ENCODE results near the gene CTNNA1.

The CTNNA1 gene

GRCh38 chr5:138972230-138972629, 219.0 kb downstream of the CTNNA1 start:
- no peak overlapping the region for H3K4me3 ChIP-seq (ENCODE audit: low read length)
- no peak overlapping the region for H3K9ac ChIP-seq (ENCODE audit: low read length)
- H3K27me3 ChIP-seq (ENCODE audit: control insufficient read depth, insufficient read depth, low read length), result no peaks in the 10 kb centered on the region
- H3K27ac ChIP-seq (ENCODE audit: low read depth, low read length), result no peak overlapping the region
- H3K4me1 ChIP-seq (ENCODE audit: control insufficient read depth, insufficient read depth, low read length), result peaks cover 15% of the 10 kb centered on the region
- H3K36me3 ChIP-seq (ENCODE audit: control insufficient read depth, insufficient read depth, low read length), result no peaks in the 10 kb centered on the region

GRCh38 chr5:138972836-138973235, 219.6 kb downstream of the CTNNA1 start:
- Histone ChIP-seq H3K27me3 (ENCODE audit: control insufficient read depth, insufficient read depth, low read length) (no peaks in the 10 kb centered on the region), H3K4me3 (ENCODE audit: low read length) (no peak overlapping the region), H3K36me3 (ENCODE audit: control insufficient read depth, insufficient read depth, low read length) (no peaks in the 10 kb centered on the region), H3K27ac (ENCODE audit: low read depth, low read length) (no peak overlapping the region), H3K9ac (ENCODE audit: low read length) (no peak overlapping the region), H3K4me1 (ENCODE audit: control insufficient read depth, insufficient read depth, low read length) (peaks cover 15% of the 10 kb centered on the region)

DNA sequence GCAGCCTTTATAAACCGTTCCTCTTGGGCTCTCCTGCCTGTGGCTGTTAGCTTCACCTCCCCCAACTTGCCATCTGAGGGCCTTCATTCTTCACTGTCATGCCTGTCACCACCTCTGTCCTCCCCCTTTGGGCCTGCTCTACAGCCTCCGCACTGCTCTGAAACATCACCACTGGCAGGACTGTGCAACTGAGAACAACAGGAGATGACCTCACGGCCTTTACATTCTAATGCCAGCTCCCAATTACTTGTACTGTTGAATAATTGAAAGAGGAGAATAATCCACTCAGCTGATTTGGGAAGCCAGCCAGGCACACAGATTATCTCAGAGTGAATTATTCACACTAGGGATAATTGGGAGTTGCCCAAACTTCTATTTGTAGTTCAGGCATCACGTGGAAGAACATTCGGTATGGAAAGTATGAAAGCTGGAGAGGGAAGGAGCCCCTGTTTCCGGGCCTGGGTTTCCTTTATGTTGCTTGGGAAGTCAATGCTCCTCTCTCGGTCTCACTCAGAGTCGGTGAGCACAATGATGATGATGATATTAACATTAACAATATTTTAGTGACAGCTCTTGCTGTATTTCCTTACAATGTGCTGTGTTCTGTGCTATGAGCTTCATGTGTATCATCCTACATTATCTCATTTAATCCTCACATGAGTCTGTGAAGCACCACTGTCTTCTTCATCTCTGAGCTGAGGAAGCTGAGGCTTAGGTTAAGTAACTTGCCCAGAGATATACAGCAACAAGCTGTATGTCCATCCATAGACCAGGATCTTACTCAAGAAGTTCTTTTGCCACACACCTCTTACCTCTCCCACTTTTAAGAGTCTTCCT, 221.2 kb downstream of the CTNNA1 start:
- H3K4me1 ChIP-seq (ENCODE audit: control insufficient read depth, insufficient read depth, low read length), result peaks cover 15% of the 10 kb centered on the region
- H3K27ac ChIP-seq (ENCODE audit: low read depth, low read length), result peak overlapping the region; percentile 48
- no peaks in the 10 kb centered on the region for H3K36me3 ChIP-seq (ENCODE audit: control insufficient read depth, insufficient read depth, low read length)
- H3K9ac ChIP-seq (ENCODE audit: low read length), result no peak overlapping the region
- H3K4me3 ChIP-seq (ENCODE audit: low read length), result no peak overlapping the region
- H3K27me3 ChIP-seq (ENCODE audit: control insufficient read depth, insufficient read depth, low read length), result no peaks in the 10 kb centered on the region

GRCh38 chr5:138975098-138975847, 222.0 kb downstream of the CTNNA1 start:
- peaks cover 15% of the 10 kb centered on the region for H3K4me1 ChIP-seq (ENCODE audit: control insufficient read depth, insufficient read depth, low read length)
- H3K27me3 ChIP-seq (ENCODE audit: control insufficient read depth, insufficient read depth, low read length), result no peaks in the 10 kb centered on the region
- H3K9ac ChIP-seq (ENCODE audit: low read length), result no peak overlapping the region
- peak overlapping the region; percentile 21 for H3K27ac ChIP-seq (ENCODE audit: low read depth, low read length)
- no peaks in the 10 kb centered on the region for H3K36me3 ChIP-seq (ENCODE audit: control insufficient read depth, insufficient read depth, low read length)
- no peak overlapping the region for H3K4me3 ChIP-seq (ENCODE audit: low read length)

GRCh38 chr5:138978080-138978479, 224.9 kb downstream of the CTNNA1 start:
- Histone ChIP-seq H3K27ac (ENCODE audit: low read depth, low read length) (no peak overlapping the region), H3K36me3 (ENCODE audit: control insufficient read depth, insufficient read depth, low read length) (no peaks in the 10 kb centered on the region), H3K4me3 (ENCODE audit: low read length) (no peak overlapping the region), H3K4me1 (ENCODE audit: control insufficient read depth, insufficient read depth, low read length) (peaks cover 15% of the 10 kb centered on the region), H3K9ac (ENCODE audit: low read length) (no peak overlapping the region), H3K27me3 (ENCODE audit: control insufficient read depth, insufficient read depth, low read length) (no peaks in the 10 kb centered on the region)

DNA sequence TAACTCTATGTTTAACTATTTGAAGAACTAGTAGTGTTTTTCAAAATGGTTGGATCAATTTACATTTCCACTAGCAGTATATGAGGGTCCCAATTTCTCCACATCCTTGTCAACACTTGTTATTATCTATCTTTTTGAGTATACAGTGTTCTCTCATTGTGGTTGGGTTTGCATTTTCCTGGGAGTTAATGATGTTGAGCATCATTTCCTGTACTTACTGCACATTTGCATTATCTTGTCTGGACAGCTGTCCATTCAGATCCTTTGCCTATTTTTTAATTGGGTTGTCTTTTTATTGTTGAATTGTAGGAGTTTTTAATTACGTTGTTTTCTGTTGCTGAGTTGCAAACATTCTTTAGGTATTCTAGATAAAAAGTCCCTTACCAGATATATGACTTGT, 225.4 kb downstream of the CTNNA1 start:
- Histone ChIP-seq H3K4me3 (ENCODE audit: low read length) (no peak overlapping the region), H3K4me1 (ENCODE audit: control insufficient read depth, insufficient read depth, low read length) (peaks cover 15% of the 10 kb centered on the region), H3K9ac (ENCODE audit: low read length) (no peak overlapping the region), H3K27me3 (ENCODE audit: control insufficient read depth, insufficient read depth, low read length) (no peaks in the 10 kb centered on the region), H3K36me3 (ENCODE audit: control insufficient read depth, insufficient read depth, low read length) (no peaks in the 10 kb centered on the region), H3K27ac (ENCODE audit: low read depth, low read length) (no peak overlapping the region)

DNA sequence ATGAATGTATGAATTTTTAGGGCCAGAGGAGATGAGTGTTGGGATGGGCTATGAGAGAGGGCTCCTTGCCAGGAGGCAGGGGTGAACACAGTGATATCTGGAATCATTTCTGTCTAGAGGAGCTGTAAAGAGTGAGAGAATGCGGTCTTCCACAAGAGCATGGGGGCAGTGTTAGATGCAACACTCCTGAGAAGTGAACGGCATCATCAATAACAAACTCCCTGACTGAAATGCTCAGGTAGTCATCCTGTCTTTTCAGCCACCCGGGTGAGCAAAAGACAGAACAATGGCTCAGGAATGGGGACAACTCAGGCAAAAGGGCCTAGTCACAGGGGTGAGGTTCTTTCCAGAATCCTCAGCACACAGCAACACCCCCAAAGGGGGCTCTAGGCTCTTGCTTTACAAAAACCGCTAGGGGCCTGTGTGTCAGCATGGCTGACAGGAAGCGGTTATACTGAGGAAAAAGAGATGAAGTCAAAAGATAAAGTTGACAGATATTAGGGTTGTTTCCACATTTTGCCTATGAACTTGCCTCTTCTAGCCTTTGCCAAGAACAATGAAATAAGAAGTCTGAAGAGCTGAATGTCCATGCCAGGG, 226.6 kb downstream of the CTNNA1 start:
- Histone ChIP-seq H3K9ac (ENCODE audit: low read length) (no peak overlapping the region), H3K4me1 (ENCODE audit: control insufficient read depth, insufficient read depth, low read length) (peaks cover 7% of the 10 kb centered on the region), H3K36me3 (ENCODE audit: control insufficient read depth, insufficient read depth, low read length) (no peaks in the 10 kb centered on the region), H3K4me3 (ENCODE audit: low read length) (no peak overlapping the region), H3K27ac (ENCODE audit: low read depth, low read length) (no peak overlapping the region), H3K27me3 (ENCODE audit: control insufficient read depth, insufficient read depth, low read length) (no peaks in the 10 kb centered on the region)

- H3K36me3 ChIP-seq (ENCODE audit: control insufficient read depth, insufficient read depth, low read length), result no peaks in the 10 kb centered on the region
- no peak overlapping the region for H3K4me3 ChIP-seq (ENCODE audit: low read length)
- no peak overlapping the region for H3K27ac ChIP-seq (ENCODE audit: low read depth, low read length)
- no peak overlapping the region for H3K9ac ChIP-seq (ENCODE audit: low read length)
- no peaks in the 10 kb centered on the region for H3K27me3 ChIP-seq (ENCODE audit: control insufficient read depth, insufficient read depth, low read length)
- peaks cover under 1% of the 10 kb centered on the region for H3K4me1 ChIP-seq (ENCODE audit: control insufficient read depth, insufficient read depth, low read length)
Observed at GRCh38 chr5:138980441-138980840, 227.2 kb downstream of the CTNNA1 start.

GRCh38 chr5:138981131-138981530, 227.9 kb downstream of the CTNNA1 start:
- H3K36me3 ChIP-seq (ENCODE audit: control insufficient read depth, insufficient read depth, low read length), result no peaks in the 10 kb centered on the region
- H3K27ac ChIP-seq (ENCODE audit: low read depth, low read length), result no peak overlapping the region
- H3K9ac ChIP-seq (ENCODE audit: low read length), result no peak overlapping the region
- no peak overlapping the region for H3K4me3 ChIP-seq (ENCODE audit: low read length)
- H3K4me1 ChIP-seq (ENCODE audit: control insufficient read depth, insufficient read depth, low read length), result no peaks in the 10 kb centered on the region
- no peaks in the 10 kb centered on the region for H3K27me3 ChIP-seq (ENCODE audit: control insufficient read depth, insufficient read depth, low read length)

DNA sequence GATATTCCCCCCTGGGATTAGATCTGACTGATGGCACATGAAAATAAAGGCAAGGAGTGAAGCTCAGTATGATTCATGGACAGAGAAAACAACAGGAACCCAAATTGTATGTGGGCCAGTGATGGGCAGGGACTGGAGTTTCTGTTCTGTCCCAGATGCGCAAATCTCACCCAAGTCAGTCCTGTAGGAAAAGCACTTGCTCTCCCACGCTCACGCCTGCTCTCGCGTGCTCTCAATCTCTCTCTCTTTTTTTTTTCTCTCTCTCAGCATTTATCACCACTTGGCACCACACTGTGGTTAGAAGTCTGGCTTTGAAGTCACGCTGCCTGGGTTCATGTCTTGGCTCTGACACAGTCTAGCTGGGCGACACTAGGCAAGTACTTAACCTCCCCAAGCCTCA, 228.4 kb downstream of the CTNNA1 start:
- no peaks in the 10 kb centered on the region for H3K36me3 ChIP-seq (ENCODE audit: control insufficient read depth, insufficient read depth, low read length)
- H3K4me1 ChIP-seq (ENCODE audit: control insufficient read depth, insufficient read depth, low read length), result no peaks in the 10 kb centered on the region
- no peak overlapping the region for H3K9ac ChIP-seq (ENCODE audit: low read length)
- H3K27me3 ChIP-seq (ENCODE audit: control insufficient read depth, insufficient read depth, low read length), result no peaks in the 10 kb centered on the region
- H3K27ac ChIP-seq (ENCODE audit: low read depth, low read length), result no peak overlapping the region
- no peak overlapping the region for H3K4me3 ChIP-seq (ENCODE audit: low read length)

GRCh38 chr5:138983984-138984383, 230.8 kb downstream of the CTNNA1 start:
- Histone ChIP-seq H3K27me3 (ENCODE audit: control insufficient read depth, insufficient read depth, low read length) (no peaks in the 10 kb centered on the region), H3K4me3 (ENCODE audit: low read length) (no peak overlapping the region), H3K36me3 (ENCODE audit: control insufficient read depth, insufficient read depth, low read length) (no peaks in the 10 kb centered on the region), H3K9ac (ENCODE audit: low read length) (no peak overlapping the region), H3K4me1 (ENCODE audit: control insufficient read depth, insufficient read depth, low read length) (no peaks in the 10 kb centered on the region), H3K27ac (ENCODE audit: low read depth, low read length) (no peak overlapping the region)

Measured in rectal smooth muscle tissue (tissue), 1 donor.